ENCODE data around the gene FOXP1. TPM values are rescaled to one million over a fixed set of nuclear protein-coding genes. Genes with fewer than 3 reads are reported as not detected.

Gene FOXP1
- total RNA-seq, 1 donor from 2014 or later = 31.1 TPM

DNA sequence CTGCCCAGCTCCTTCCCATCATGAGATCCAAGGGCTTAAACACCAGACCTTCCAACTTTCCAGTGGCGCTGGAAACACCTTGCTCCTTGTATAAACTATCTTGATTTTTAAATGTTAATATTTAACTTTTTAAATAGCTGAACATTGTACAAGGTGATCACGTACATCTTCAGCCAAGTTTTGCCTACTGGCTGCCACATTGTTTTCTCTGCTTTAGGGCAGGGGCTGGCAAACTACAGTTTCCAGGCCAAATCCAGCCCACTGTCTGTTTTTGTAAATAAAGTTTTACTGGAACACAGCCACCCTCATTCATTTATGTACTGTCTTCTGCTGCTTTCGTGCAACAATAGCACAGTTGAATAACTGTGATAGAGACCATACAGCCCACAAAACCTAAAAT lies 27.6 kb upstream of the FOXP1 start:
- Mint-ChIP-seq H3K27me3 (ENCODE audit: unreplicated experiment) (peaks cover 2% of the 10 kb centered on the region), H3K27ac (ENCODE audit: unreplicated experiment) (no peak overlapping the region), H3K9me3 (ENCODE audit: unreplicated experiment) (no peaks in the 10 kb centered on the region), H3K36me3 (ENCODE audit: unreplicated experiment) (peaks cover 5% of the 10 kb centered on the region), H3K4me1 (ENCODE audit: low read depth, unreplicated experiment) (no peaks in the 10 kb centered on the region), H3K4me3 (ENCODE audit: unreplicated experiment) (no peak overlapping the region)
- TF ChIP-seq, protein P1, sequence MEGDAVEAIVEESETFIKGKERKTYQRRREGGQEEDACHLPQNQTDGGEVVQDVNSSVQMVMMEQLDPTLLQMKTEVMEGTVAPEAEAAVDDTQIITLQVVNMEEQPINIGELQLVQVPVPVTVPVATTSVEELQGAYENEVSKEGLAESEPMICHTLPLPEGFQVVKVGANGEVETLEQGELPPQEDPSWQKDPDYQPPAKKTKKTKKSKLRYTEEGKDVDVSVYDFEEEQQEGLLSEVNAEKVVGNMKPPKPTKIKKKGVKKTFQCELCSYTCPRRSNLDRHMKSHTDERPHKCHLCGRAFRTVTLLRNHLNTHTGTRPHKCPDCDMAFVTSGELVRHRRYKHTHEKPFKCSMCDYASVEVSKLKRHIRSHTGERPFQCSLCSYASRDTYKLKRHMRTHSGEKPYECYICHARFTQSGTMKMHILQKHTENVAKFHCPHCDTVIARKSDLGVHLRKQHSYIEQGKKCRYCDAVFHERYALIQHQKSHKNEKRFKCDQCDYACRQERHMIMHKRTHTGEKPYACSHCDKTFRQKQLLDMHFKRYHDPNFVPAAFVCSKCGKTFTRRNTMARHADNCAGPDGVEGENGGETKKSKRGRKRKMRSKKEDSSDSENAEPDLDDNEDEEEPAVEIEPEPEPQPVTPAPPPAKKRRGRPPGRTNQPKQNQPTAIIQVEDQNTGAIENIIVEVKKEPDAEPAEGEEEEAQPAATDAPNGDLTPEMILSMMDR (IDR thresholded peaks at IDR 0.05; ENCODE audit: partially characterized antibody, unreplicated experiment) = no peak
- no peak for DNase-seq

DNA sequence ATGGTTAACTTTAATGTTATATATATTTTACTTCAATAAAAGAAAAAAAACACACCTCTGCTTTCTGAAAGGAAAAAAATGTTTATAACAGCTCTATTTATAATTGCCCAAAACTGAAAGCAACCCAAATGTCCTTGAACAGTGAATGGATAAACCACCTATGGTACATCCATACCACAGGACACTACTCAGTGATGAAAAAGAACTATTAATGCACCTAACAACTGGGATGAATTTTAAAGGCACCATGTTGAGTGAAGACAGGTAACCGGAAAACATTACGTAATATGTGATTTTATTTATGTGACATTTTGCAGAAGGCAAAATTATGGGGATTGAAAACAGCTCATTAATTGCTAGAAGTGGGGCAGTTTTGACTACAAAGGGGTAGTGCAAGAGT lies 23.8 kb upstream of the FOXP1 start:
- Mint-ChIP-seq H3K9me3 (ENCODE audit: unreplicated experiment) (no peaks in the 10 kb centered on the region), H3K27me3 (ENCODE audit: unreplicated experiment) (no peaks in the 10 kb centered on the region), H3K36me3 (ENCODE audit: unreplicated experiment) (peaks cover 5% of the 10 kb centered on the region), H3K4me1 (ENCODE audit: low read depth, unreplicated experiment) (no peaks in the 10 kb centered on the region), H3K27ac (ENCODE audit: unreplicated experiment) (no peak overlapping the region), H3K4me3 (ENCODE audit: unreplicated experiment) (no peak overlapping the region)
- TF ChIP-seq, protein P1 (IDR thresholded peaks at IDR 0.05; ENCODE audit: partially characterized antibody, unreplicated experiment) = no peak
- DNase-seq = no peak

DNA sequence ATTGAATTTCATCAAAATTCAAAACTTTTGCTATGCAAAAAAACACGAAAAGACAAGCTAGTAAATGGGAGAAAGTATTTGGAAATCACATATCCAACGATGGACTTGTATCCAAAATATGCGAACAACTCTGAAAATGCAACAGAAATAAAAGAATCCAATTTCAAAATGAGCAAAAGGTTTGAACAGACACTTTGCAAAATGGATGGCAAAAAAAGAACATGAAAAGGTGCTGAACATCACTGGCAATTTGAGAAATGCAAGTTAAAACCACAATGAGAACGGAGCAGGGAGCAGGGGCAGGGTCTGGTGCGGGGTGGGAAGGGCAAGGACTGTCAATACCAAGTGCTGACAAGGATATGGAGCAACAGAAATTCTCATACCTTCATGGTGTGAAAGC lies 23.1 kb upstream of the FOXP1 start:
- Mint-ChIP-seq H3K4me3 (ENCODE audit: unreplicated experiment) (no peak overlapping the region), H3K36me3 (ENCODE audit: unreplicated experiment) (peaks cover 5% of the 10 kb centered on the region), H3K27me3 (ENCODE audit: unreplicated experiment) (no peaks in the 10 kb centered on the region), H3K27ac (ENCODE audit: unreplicated experiment) (no peak overlapping the region), H3K4me1 (ENCODE audit: low read depth, unreplicated experiment) (no peaks in the 10 kb centered on the region), H3K9me3 (ENCODE audit: unreplicated experiment) (no peaks in the 10 kb centered on the region)
- no peak for DNase-seq
- TF ChIP-seq, protein P1 (IDR thresholded peaks at IDR 0.05; ENCODE audit: partially characterized antibody, unreplicated experiment) = no peak

DNA sequence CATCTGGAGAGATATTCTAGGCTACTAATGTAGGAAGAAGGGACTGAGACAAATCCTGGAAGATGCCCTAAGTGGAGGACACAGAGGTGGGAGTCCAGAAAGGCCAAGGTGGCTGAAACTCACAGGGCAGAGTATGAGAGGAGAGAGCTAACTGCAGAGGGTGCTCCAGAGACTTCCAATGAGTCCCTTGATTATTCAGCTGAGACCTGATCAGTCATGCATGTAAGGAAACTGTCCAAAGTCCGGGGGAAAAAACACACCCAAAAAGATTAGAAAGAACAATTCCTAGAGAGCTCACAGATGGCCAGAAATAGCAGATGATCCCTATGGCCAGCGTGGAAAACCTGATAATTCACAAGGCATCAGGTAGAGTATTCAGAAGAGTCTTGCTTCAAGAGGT lies 18.7 kb upstream of the FOXP1 start:
- no peaks in the 10 kb centered on the region for H3K27me3 Mint-ChIP-seq (ENCODE audit: unreplicated experiment)
- TF ChIP-seq, protein P1 (IDR thresholded peaks at IDR 0.05; ENCODE audit: partially characterized antibody, unreplicated experiment) = no peak
- H3K27ac Mint-ChIP-seq (ENCODE audit: unreplicated experiment) = no peak overlapping the region

DNA sequence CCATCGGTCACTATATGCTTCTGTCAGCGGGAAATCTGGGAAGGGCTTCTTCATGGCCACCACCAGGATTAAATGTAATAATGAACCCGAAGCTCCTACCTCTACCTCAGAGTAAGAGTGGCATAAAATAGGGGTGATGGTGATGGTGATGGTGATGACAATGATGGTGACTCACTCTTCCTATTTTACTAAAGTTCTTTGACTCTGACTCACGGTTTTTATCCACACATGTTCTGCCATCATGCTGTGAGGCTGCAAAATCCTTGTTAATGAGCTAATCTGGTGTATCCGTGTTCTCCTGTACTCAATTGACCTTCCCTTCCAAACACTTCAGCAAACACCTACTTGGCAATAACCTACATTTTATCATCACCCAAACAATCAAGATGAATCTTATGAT lies 18.3 kb upstream of the FOXP1 start:
- Mint-ChIP-seq H3K27me3 (ENCODE audit: unreplicated experiment) (no peaks in the 10 kb centered on the region), H3K27ac (ENCODE audit: unreplicated experiment) (no peak overlapping the region), H3K9me3 (ENCODE audit: unreplicated experiment) (no peaks in the 10 kb centered on the region), H3K36me3 (ENCODE audit: unreplicated experiment) (peaks cover 4% of the 10 kb centered on the region), H3K4me3 (ENCODE audit: unreplicated experiment) (no peak overlapping the region), H3K4me1 (ENCODE audit: low read depth, unreplicated experiment) (no peaks in the 10 kb centered on the region)
- no peak for DNase-seq
- TF ChIP-seq, protein P1 (IDR thresholded peaks at IDR 0.05; ENCODE audit: partially characterized antibody, unreplicated experiment) = no peak

More for the DNA sequence above, 18.7 kb upstream of the FOXP1 start:
- Mint-ChIP-seq H3K36me3 (ENCODE audit: unreplicated experiment) (peaks cover 5% of the 10 kb centered on the region), H3K9me3 (ENCODE audit: unreplicated experiment) (no peaks in the 10 kb centered on the region), H3K4me3 (ENCODE audit: unreplicated experiment) (no peak overlapping the region), H3K4me1 (ENCODE audit: low read depth, unreplicated experiment) (no peaks in the 10 kb centered on the region)
- no peak for DNase-seq

Data from glutamatergic neuron (in vitro differentiated cells).